GM18870 (cell line): ENCODE results near the gene CCDC92B.
"Not testable (repeated sequence)": the region's sequence is repeated elsewhere in the genome, so short reads cannot be mapped to it uniquely, and the experiment has no call there.

Source experiments
- ATAC-seq: cut with Tn5 transposase; IDR thresholded peaks from one replicate; pipeline ENCODE4 v1.9.1; 2021; ENCODE audit warnings: moderate library complexity; ENCODE audit not compliant: unreplicated experiment

Gene CCDC92B

DNA sequence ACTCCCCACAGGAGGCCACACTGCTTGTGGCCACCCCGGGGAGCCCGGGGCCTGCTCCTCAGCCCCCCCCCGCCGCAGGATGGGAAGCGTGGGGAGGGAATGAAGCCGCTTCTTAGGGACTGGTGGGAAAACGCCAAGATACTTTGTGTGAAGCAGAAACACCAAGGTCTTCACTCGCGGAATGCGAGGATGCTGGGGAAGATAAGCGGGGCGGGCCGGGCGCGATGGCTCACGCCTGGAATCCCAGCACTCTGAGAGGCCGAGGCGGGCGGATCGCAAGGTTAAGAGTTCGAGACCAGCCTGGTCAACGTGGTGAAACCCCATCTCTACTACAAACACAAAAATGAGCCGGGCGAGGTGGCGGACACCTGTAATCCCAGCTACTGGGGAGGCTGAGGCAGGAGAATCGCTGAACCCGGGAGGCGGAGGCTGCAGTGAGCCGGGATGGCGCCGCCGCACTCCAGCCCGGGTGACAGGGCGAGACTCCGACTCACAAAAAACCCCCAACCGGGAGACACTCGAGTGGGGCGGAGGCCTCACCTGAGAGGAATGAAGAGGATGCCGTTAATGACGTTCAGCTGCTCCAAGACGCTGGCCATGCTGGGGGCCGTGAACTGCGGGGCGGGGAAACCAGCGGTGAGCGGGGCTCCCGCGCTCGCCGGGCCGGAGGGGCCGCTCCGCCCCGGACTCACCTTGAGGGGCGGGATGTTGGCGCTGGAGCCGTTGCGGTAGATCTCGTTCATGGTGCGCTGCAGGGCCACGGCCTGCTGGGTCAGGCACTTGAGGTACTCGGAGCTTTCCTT is 58.2 kb downstream of the CCDC92B start:
- no peak for ATAC-seq

DNA sequence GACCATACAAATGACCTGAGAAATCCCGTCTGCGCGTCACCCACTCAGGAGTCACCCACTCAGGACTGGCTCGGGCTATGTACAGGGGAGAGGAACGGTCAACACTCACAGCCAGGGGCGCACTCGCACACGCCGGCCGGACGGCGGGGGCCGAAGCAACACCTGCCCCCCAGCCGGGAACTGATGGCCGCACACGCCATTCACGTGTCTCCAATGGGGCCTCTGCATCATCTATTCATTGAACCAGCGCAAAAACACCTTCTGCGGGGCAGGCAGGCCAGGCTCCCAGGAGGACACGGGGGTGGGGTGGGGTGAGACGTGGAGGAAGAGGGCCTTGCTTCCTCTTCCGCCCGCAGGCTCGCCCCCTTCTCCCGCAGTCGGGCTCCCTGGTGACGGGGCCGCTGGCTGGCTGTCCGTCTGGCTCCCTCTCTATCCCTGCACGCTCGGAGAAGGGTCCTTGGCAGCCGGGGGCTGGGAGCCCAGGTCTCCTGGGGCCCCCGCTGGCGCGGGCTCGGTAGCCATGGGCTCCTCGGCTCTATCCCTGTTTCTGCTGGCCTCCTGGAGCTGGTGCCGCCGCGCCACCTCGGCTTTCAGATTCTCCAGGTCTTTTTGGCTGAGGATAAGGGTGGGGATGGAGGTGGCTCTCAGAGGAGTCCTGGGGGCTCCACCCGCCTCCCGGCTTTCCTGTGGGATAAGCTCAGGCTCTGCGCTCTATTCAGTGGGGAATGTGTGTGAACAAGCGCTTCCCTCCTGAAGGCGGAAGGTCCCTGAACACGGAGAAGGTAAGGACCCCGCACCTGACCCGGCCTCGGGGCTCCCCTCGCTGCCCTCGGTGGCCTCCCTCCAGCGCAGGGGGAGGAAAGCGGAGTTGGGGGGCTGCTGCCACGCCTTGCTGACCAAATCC is 59.0 kb downstream of the CCDC92B start:
- no peak for ATAC-seq

GRCh38 chr17:2689411-2690164 is 59.9 kb downstream of the CCDC92B start:
- ATAC-seq: no peak

DNA sequence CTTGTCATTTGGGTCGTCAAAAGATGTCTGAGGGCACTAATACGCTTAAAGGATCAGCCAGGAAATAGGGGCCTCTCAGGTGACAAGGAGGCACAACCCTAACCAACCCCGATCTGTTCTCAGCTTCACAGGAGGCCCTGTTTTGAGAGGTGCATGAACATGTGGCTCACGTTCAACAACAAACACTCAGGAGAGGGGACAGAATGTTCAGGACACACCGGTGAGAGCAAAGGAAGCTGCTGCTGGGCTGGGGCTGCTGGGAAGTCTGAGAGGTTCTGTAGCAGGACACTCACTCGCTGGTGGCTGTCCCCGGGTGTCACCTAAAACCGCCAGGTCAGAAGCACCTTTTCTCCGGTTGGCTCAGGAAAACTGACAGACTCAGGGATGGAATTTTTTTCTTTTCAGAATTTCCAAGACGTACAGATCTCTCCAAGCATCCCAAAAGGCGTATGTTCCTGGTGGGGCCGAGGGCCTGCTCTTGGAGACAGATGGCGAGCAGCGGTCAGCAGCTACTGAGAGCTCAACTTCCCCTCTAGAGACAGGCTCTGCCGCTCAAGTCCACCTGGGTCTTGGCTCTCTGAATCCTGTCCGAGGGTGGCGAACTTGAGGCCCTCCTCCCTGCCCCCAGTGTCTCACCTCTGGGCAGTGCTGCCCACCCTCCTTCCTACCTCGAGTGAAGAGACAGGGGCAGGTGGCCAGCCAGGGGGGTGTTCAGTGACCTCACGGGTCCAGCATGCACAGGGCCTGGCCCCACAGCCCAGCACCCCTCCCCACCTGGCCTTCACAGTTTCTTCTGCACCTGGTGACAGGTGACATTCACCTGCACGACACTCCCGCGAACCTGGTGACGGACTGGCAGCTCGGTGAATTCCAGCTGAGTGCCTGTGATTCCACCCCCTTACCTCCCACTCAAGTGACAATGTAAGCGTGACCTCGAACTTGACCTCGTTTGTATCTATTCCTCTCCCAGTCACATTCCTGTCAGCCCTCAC is 60.8 kb downstream of the CCDC92B start:
- no peak for ATAC-seq

DNA sequence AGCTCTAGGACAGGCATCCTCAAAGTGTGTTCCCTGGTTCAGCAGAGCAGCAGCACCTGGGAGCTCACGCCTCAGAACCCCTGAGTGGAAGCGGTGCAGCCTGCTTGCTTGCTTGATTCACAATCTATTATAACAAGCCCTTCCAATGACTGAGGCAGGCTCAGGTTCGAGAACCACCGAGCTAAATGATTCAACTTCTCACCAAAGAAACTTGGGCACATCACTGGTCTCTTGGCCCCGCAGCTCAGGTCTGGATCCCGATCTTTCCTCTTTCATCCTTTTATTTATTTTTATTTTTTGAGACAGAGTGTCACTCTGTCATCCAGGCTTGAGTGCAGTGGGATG is 62.4 kb downstream of the CCDC92B start:
- no peak for ATAC-seq

DNA sequence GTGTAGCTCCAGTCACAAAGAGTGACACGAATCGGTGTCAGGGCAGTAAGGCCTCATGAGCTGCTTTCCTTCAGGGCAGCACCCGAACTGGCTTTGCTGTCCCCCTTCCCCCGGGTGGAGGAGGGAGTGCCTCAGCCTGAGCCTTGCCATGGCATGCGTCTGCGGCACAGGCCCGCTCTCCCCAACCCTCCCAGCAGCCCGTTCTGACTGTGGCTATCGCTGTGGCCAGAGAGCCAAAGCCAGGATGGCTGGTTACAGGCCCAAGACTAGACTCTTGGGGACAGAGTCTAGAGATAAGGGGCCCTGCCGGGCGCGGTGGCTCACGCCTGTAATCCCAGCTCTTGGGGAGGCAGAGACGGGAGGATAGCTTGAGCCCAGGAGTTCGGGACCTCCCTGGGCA is 63.8 kb downstream of the CCDC92B start:
- no peak for ATAC-seq

- no peak for ATAC-seq
Measured at GRCh38 chr17:2684549-2684948, 64.9 kb downstream of the CCDC92B start.

DNA sequence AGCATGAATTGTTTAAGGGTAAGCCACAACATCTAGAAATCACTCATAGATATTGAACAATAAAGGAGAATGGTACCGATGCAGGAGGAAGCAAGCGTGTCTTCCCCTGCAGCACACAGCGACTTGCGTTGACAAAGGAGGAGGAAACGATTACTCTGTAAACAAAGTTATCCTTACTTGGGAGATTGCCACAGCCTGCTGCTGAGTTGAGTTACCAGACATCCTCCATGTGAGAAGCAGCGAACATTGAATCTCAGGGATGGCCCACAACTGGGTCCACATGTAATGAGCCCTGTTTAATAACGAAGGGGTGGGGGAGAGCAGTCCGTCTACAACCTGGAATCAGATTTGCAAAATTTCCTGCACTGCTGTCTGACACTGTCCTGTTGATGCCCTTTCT is 65.5 kb downstream of the CCDC92B start:
- no peak for ATAC-seq

DNA sequence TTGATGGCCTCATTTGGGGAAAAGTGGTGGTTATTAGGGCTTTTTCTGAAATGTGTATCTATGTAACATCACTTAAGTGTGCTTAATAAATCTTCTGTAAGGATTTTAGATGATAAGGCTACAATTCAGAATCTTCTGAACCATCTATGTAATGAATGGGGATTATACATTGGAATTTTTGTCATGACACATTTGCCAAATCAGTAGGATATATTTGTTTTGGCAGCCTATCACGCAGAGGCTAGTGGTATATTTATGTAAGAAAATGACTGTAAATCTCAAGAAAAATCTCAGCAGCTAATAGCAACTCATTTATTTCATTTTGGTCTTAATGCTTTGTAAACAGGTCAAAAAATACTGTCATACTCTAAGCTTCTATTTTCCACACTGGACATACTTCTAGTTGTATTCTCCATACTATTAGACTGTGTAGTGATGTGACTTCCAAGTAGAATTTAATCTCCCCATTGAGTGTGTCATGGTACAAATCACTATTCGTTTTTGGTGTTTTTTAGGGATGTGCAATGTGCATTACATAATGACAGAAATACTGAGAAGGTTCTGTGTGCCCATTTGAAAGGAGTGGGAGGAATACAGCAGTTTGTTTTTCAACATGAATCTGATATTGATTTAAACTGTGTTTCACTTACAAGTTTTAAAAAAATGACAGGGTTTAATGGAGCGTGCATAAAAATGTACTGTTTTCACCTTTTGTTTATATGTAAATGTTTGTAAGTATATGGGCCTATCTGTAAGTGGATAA is 67.1 kb downstream of the CCDC92B start:
- no peak for ATAC-seq

DNA sequence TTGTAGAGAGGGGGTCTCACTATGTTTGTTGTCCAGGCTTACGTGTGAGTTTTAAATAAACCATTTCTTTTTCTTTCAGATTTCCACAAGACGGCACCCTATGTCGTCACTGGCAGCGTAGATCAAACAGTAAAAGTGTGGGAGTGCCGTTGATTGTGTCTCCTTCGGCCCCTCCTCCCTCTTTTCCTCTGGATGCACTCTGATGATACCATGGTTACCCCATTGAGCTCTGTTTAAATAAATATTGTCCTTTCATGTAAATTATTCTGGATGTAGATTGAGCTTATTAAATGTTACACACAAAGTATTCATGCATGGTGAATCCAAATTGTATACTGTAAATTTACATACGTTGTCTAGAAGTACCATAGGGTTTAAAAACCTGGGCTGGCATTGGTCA is 67.8 kb downstream of the CCDC92B start:
- ATAC-seq: no peak

DNA sequence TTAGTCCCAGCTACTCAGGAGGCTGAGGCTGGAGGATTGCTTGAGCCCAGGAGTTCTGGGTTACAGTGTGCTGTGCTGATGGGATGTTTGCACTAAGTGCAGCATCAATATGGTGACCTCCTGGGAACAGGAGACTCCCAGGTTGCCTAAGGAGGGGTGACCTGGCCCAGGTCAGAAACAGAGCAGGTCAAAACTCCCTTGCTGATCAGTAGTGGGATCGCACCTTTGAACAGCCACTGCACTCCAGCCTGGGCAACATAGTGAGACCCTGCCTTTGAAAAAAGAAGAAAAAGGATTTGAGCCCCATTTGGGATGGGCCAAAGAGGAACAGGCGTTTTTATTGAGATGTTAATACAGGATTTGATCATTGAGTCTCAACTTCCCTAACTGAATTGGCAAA is 68.5 kb downstream of the CCDC92B start:
- no peak for ATAC-seq

DNA sequence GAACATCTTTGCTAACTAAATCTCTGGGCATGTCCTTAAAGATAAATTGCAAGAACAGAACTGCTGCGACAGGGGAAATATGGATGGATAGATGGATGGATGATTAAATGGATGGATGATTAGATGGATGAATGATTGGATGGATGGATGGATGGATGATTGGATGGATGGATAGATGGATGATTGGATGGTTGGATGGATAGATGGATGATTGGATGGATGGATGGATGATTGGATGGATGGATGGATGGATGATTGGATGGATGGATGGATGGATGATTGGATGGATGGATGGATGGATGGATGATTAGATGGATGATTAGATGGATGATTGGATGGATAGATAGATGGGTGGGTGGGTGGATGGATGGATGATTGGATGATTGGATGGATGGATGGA is 70.2 kb downstream of the CCDC92B start:
- not testable (repeated sequence) for ATAC-seq
